Measurements from ENCODE around the gene ARRDC1.
A peak's percentile ranks its signal among the peaks of the same experiment; 100 is the strongest.

Gene ARRDC1

DNA sequence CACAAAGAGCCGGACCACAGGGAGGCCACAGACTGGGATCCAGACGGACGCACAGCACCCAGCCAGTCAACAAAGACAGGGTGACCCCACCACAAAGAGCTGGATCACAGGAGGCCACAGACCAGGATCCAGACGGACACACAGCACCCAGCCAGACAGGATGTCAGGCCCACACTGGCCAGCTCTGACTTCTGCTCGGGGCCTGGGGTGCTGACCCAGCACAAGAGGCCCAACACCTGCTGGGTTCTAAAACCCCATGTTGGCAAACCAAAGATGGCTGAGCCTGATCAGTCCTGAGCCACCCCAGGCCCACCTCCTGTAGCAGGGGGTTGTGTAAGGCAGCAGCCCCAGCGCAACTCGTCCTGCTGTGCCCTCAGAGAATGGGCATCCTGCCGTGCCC, 21.5 kb upstream of the ARRDC1 start:
- no peak overlapping the region for H3K4me3 ChIP-seq (ENCODE audit: control insufficient read depth, low read depth, low read length)
- TF ChIP-seq, protein P1, sequence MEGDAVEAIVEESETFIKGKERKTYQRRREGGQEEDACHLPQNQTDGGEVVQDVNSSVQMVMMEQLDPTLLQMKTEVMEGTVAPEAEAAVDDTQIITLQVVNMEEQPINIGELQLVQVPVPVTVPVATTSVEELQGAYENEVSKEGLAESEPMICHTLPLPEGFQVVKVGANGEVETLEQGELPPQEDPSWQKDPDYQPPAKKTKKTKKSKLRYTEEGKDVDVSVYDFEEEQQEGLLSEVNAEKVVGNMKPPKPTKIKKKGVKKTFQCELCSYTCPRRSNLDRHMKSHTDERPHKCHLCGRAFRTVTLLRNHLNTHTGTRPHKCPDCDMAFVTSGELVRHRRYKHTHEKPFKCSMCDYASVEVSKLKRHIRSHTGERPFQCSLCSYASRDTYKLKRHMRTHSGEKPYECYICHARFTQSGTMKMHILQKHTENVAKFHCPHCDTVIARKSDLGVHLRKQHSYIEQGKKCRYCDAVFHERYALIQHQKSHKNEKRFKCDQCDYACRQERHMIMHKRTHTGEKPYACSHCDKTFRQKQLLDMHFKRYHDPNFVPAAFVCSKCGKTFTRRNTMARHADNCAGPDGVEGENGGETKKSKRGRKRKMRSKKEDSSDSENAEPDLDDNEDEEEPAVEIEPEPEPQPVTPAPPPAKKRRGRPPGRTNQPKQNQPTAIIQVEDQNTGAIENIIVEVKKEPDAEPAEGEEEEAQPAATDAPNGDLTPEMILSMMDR (IDR thresholded peaks at IDR 0.05; ENCODE audit: control insufficient read depth, insufficient read depth, low read depth, low read length, missing control alignments), result no peak
- no peak for DNase-seq (ENCODE audit: low read depth)

DNA sequence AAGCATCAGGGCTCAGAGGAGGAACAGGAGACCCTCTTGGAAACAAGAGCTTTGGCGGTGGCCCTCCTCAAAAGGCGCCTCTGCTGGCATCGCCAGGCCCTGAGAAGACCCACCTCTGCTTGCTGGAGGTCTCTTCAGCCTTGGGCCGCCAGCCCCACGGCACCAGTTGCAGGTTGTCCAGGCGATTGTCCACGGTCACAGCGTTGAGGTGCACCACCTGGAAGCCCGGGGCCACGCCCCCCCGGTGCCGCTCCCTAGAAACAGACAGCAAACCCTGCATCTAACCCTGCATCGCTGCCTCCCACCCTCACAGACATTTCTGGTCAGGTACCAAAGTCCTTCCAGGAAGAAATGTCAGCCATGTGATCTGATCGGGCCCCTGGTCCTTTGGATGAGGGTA, 18.6 kb upstream of the ARRDC1 start:
- DNase-seq (ENCODE audit: low read depth), result no peak
- H3K4me3 ChIP-seq (ENCODE audit: control insufficient read depth, low read depth, low read length), result no peak overlapping the region
- TF ChIP-seq, protein P1 (IDR thresholded peaks at IDR 0.05; ENCODE audit: control insufficient read depth, insufficient read depth, low read depth, low read length, missing control alignments), result no peak

DNA sequence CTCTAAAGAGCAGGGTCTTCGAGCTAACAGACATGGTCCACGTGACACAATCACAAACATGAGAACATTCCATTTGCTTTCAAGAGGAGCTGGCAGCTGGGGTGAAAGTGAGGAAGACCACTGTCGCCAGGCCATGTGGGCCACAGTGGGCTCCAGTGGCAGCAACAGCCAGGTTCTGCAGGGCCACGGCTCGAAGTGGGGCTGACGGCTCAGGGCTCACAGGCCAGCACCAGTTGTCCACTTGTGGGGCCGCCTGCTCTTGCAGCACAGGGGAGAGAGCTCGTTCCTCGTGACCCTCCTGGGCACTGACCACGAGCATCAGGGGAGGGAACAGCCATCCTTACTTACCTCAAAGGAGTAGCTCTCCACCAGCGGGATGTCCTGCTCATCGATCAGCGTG, 17.2 kb upstream of the ARRDC1 start:
- DNase-seq (ENCODE audit: low read depth), result no peak
- TF ChIP-seq, protein P1 (IDR thresholded peaks at IDR 0.05; ENCODE audit: control insufficient read depth, insufficient read depth, low read depth, low read length, missing control alignments), result no peak
- no peak overlapping the region for H3K4me3 ChIP-seq (ENCODE audit: control insufficient read depth, low read depth, low read length)

DNA sequence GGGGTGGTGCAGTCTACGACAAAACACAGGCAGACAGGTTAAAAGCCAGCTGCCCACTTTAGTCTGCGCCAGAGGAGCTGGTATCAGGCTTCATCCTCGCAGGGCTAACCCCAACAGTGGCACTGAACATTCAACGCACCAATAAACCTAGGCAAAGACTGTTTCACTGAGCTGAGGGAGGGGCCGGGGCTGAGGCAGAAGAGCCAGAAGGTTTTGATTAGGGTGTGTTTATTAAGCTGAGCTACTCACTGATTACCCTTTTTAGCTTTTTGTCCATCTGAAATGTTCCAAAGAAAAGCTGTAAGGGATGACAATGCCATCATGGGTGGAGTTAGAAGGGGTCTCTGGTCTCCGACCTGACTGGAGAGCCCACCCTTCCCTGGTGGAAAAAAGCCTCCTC, 16.6 kb upstream of the ARRDC1 start:
- H3K4me3 ChIP-seq (ENCODE audit: control insufficient read depth, low read depth, low read length), result peak overlapping the region; percentile 75
- no peak for DNase-seq (ENCODE audit: low read depth)
- TF ChIP-seq, protein P1 (IDR thresholded peaks at IDR 0.05; ENCODE audit: control insufficient read depth, insufficient read depth, low read depth, low read length, missing control alignments), result no peak

DNA sequence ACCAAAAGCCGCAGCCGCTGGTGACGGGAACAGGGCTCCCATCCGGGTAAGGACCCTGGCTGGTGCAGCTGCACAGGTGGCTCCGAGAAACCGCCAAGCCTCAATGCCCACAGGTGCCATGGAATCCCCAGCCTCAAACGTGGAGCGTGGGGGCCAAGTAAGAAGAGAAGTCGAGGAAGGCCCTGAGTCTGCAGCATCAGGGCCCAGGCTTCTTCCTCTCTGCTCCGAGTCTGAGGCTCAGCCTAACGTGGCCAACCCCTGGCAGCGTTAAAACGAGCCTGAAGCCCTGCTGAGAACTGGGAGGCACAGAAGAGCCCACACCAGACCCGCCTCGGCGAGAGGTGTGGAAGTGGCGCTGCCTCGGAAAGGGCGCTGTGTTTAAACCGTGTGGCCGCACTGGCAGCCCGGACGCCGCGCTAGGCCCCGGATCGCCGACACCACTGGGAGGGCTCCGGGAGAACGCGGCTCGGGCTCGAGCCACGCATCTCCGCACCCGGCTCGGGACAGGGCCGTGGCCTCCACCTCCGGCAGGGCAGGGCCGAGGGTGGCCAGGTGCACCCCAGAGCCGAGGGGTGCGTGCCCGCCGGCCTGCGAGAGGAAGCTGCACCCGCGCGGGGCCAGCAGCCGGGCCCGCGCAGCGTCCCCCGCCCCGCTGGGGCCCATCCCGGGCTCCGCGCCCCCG, 15.9 kb upstream of the ARRDC1 start:
- TF ChIP-seq, protein P1 (IDR thresholded peaks at IDR 0.05; ENCODE audit: control insufficient read depth, insufficient read depth, low read depth, low read length, missing control alignments), result no peak
- H3K4me3 ChIP-seq (ENCODE audit: control insufficient read depth, low read depth, low read length), result peak overlapping the region; percentile 75
- no peak for DNase-seq (ENCODE audit: low read depth)

DNA sequence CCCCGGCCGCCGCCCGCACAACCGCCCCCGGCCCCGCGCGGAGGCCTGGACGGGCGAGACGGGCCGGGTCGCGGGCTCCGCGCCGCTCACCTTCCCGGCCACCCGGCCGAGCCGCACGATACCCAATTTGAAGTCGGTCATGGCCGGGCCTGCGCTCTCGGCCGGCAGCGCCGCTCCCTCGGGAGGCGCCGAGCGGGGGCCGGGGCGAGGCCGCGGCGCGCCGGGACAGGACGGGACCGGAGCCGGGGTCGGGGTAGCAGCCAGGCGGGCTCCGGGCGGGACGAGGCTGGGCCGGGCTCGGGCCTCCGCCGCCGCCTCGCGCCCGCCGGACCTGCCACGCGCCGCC, 15.4 kb upstream of the ARRDC1 start:
- TF ChIP-seq, protein P1 (IDR thresholded peaks at IDR 0.05; ENCODE audit: control insufficient read depth, insufficient read depth, low read depth, low read length, missing control alignments), result no peak
- H3K4me3 ChIP-seq (ENCODE audit: control insufficient read depth, low read depth, low read length), result peak overlapping the region; percentile 75
- DNase-seq (ENCODE audit: low read depth), result no peak

All from AG09309 (cell line).